CD4-positive, alpha-beta T cell (primary cell): Measurements from ENCODE around the gene PSPH. TPM values are rescaled to one million over a fixed set of nuclear protein-coding genes. Genes with fewer than 3 reads are reported as not detected.
"Not testable (repeated sequence)": the region's sequence is repeated elsewhere in the genome, so short reads cannot be mapped to it uniquely, and the experiment has no call there.

Experiments used
- ATAC-seq: fragments of 200-7000 bp; cut with Tn5 transposase; one replicate; pipeline ENCODE4 v1.10.0; 2022; ENCODE audit warnings: mild to moderate bottlenecking; ENCODE audit not compliant: poor library complexity
- CTCF ChIA-PET: fragments of 350-600 bp; sonication (Branson Sonifier 250); formaldehyde crosslinking; loops from one replicate; lab custom pipeline; 2021; ENCODE audit warnings: antibody characterized with exemption, inconsistent platforms; lab: Charles Lee
- POLR2A ChIA-PET: fragments of 350-600 bp; sonication (Branson Sonifier 250); formaldehyde crosslinking; loops from one replicate; lab custom pipeline; 2021; ENCODE audit warnings: antibody characterized with exemption, inconsistent platforms; lab: Charles Lee
- DNase-seq, 14 experiments: peaks; one replicate each; pipeline ENCODE4 v3.0.0-alpha.2; 2013 to 2020; ENCODE audit warnings: mixed read lengths in 2 of 14
- H3K27ac ChIP-seq, 2 donors: one replicate each; pipeline versions ENCODE4 v1.5.1 to v1.7.0; 2013; ENCODE audit warnings: low read length in 2 of 2, low read depth in 1 of 2, mild to moderate bottlenecking in 1 of 2
- H3K27me3 ChIP-seq, 2 experiments: 1 replicate in 1 of 2; 2 replicates in 1 of 2; pipeline versions ENCODE4 v1.6.1 to v1.7.0; 2013; ENCODE audit warnings: low read length in 2 of 2, control low read depth in 1 of 2, mild to moderate bottlenecking in 1 of 2, moderate library complexity in 1 of 2; ENCODE audit not compliant: insufficient read depth in 2 of 2, control insufficient read depth in 1 of 2
- H3K36me3 ChIP-seq: one replicate; pipeline ENCODE4 v1.6.1; 2013; ENCODE audit warnings: low read length, control low read depth; ENCODE audit not compliant: insufficient read depth
- H3K4me1 ChIP-seq: one replicate; pipeline ENCODE4 v1.6.1; 2013; ENCODE audit warnings: low read length, control low read depth; ENCODE audit not compliant: insufficient read depth
- H3K4me3 ChIP-seq: one replicate; pipeline ENCODE4 v1.5.1; 2013; ENCODE audit warnings: mild to moderate bottlenecking, low read length, moderate library complexity
- H3K9me3 ChIP-seq, 2 experiments: 1 replicate in 1 of 2; 2 replicates in 1 of 2; pipeline versions ENCODE4 v1.6.1 to v1.7.0; 2013; ENCODE audit warnings: low read length in 2 of 2, mild to moderate bottlenecking in 2 of 2, control low read depth in 1 of 2, moderate library complexity in 1 of 2; ENCODE audit not compliant: control insufficient read depth in 1 of 2, insufficient read depth in 1 of 2
- H3K27ac Mint-ChIP-seq: one replicate; pipeline ENCODE4 v1.8.0; 2020; ENCODE audit warnings: mixed read lengths
- H3K27me3 Mint-ChIP-seq: one replicate; pipeline ENCODE4 v1.8.0; 2021; ENCODE audit warnings: mixed read lengths
- H3K36me3 Mint-ChIP-seq: one replicate; pipeline ENCODE4 v1.8.0; 2021; ENCODE audit warnings: low read depth, mixed read lengths
- H3K4me1 Mint-ChIP-seq: one replicate; pipeline ENCODE4 v1.8.0; 2021; ENCODE audit warnings: low read depth, mixed read lengths
- H3K4me3 Mint-ChIP-seq: one replicate; pipeline ENCODE4 v1.8.0; 2020; ENCODE audit warnings: mild to moderate bottlenecking, mixed read lengths
- H3K9me3 Mint-ChIP-seq: one replicate; pipeline ENCODE4 v1.8.0; 2020; ENCODE audit warnings: mixed read lengths
- intact Hi-C, 2 experiments: fragments of 100-400 bp; cut with DNase I in 1 of 2; cut with micrococcal nuclease in 1 of 2; formaldehyde crosslinking; loops; one replicate each; pipeline versions ENCODE4 v1.15.1 to v1.9.0; 2023 to 2025; cut with DNase I, micrococcal nuclease
- total RNA-seq, 174 experiments: library from RNA in 2 of 174; stranded (reverse) in 2 of 174; gene quantifications; one replicate each; pipeline ENCODE4 v1.2.3 and lab custom pipeline; 2021 to 2026
- TF ChIP-seq, protein P1 (sequence below): fragments of 200-600 bp; IDR thresholded peaks from one replicate; pipeline ENCODE4 v1.8.0; 2022; ENCODE audit warnings: antibody characterized with exemption, mild to moderate bottlenecking

The PSPH gene
- total RNA-seq, 2 experiments from 2014 or later = 1.2 to 1.9 TPM

DNA sequence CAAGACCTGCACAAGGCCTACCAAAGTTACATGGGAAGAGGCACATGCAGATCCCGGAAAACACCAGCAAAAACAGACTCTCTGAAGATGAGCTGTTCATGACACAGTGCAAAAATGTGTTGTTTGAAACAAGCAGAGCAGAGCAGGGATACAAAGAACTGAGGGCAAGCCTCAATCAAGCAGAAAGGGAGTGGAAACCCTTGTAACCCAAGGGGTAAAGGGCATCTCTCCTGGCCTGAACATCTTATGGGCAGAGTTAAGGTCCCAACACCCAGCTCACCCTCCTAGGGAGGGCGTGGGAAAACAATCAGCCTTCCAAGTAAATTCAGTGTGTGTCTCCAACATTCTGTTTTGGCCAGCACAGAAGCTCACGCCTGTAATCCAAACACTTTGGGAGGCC is 10.5 kb downstream of the PSPH start:
- ChIA-PET CTCF (no interaction called here), POLR2A (no interaction called here)
- no peaks in the 10 kb centered on the region for H3K36me3 ChIP-seq
- no peaks in the 10 kb centered on the region for H3K36me3 Mint-ChIP-seq
- TF ChIP-seq, protein P1, sequence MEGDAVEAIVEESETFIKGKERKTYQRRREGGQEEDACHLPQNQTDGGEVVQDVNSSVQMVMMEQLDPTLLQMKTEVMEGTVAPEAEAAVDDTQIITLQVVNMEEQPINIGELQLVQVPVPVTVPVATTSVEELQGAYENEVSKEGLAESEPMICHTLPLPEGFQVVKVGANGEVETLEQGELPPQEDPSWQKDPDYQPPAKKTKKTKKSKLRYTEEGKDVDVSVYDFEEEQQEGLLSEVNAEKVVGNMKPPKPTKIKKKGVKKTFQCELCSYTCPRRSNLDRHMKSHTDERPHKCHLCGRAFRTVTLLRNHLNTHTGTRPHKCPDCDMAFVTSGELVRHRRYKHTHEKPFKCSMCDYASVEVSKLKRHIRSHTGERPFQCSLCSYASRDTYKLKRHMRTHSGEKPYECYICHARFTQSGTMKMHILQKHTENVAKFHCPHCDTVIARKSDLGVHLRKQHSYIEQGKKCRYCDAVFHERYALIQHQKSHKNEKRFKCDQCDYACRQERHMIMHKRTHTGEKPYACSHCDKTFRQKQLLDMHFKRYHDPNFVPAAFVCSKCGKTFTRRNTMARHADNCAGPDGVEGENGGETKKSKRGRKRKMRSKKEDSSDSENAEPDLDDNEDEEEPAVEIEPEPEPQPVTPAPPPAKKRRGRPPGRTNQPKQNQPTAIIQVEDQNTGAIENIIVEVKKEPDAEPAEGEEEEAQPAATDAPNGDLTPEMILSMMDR = no peak
- DNase-seq = no peak
- no peak for ATAC-seq
- no peak overlapping the region for H3K27ac ChIP-seq
- intact Hi-C loops = loop anchor here in 1 of 2 experiments (10.0 kb wide), 1 partner anchor 1286 kb away; the partner anchor contains the start of gene SEC61G
- H3K4me1 Mint-ChIP-seq = no peaks in the 10 kb centered on the region
- no peaks in the 10 kb centered on the region for H3K9me3 ChIP-seq
- H3K27ac Mint-ChIP-seq = no peak overlapping the region
- no peak overlapping the region for H3K4me3 ChIP-seq
- no peaks in the 10 kb centered on the region for H3K9me3 Mint-ChIP-seq
- no peaks in the 10 kb centered on the region for H3K27me3 Mint-ChIP-seq
- H3K27me3 ChIP-seq = no peaks in the 10 kb centered on the region
- H3K4me3 Mint-ChIP-seq = no peak overlapping the region
- H3K4me1 ChIP-seq = no peaks in the 10 kb centered on the region

DNA sequence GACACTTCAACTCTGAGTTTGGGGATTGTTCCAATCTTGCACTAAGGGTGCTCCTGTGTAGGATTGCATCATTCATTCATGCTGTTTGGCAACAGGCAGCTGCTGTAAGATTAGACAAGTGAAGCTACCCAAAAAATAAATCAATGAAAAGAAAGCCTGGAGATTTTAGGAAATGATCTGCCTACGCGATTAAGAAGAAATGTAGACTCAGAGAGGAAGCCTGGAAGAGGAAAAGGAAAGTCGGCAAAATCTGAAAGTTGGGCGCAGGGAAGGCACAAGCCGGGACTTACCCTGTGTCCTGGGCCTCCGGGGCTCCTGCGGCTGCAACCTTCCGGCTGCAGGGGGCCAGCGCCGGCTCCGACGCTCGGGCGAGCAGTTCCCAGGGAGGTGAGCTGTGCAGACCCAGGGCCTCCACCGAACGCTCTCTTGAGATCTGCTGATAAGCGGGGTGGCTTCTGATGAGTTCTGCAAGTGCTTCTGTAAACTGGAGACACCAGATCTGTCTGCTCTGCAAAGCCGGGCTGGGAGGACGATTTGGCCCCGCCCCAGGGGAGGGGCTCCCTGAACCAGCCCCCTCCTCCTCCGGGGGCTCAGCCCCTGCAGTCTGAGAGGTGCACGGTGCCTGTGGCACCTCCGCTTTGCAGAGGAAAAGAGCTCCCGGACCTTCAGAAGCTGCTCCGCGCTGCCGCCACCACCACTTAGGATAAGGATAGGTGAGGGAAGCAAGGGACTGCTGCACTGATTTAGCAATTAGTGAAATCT is 17.4 kb downstream of the PSPH start:
- peak overlapping the region; percentile 67 for H3K4me3 ChIP-seq
- peak overlapping the region; percentile 36 for H3K27ac Mint-ChIP-seq
- intact Hi-C loops = loop anchor here (2.0 to 5.0 kb wide), 3 partner anchors 17 to 41 kb away; partner anchors contain the start of genes CCT6A (in 2 of the 2) and PSPH (in 2 of the 2)

DNA sequence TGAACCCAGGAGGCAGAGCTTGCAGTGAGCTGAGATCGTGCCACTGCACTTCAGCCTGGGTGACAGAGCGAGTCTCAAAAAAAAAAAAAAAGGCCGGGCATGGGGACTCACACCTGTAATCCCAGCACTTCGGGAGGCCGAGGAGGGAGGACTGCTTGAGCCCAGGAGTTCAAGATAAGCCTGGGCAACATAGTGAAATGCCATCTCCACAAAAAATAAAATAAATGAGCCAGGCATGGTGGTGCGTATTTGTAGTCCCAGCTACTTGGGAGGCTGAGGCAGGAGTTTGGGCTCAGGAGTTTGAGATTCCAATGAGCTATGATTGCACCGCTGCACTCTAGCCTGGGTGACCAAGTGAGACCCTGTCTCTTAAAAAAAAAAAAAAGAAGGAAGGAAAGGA is 18.7 kb downstream of the PSPH start:
- CTCF ChIA-PET, H3K4me1 Mint-ChIP-seq: not testable (repeated sequence)

More for the DNA sequence above, 17.4 kb downstream of the PSPH start:
- peak; percentile 98 for ATAC-seq
- no peaks in the 10 kb centered on the region for H3K27me3 ChIP-seq
- Mint-ChIP-seq H3K27me3 (no peaks in the 10 kb centered on the region), H3K9me3 (no peaks in the 10 kb centered on the region), H3K4me1 (peaks cover 6% of the 10 kb centered on the region), H3K4me3 (peak overlapping the region; percentile 85), H3K36me3 (no peaks in the 10 kb centered on the region)
- H3K9me3 ChIP-seq = no peaks in the 10 kb centered on the region
- peak; percentile 52 to 87 (median 70) for DNase-seq
- H3K27ac ChIP-seq = peak overlapping the region in 1 of 2 donors; percentile 30
- POLR2A ChIA-PET = interaction anchor here (1.0 to 1.5 kb wide), 5 partner anchors 17 to 668 kb away, joined by 3 to 21 read pairs (median 5); partner anchors contain the start of genes CCT6A, CHCHD2, LANCL2 and PSPH
- H3K4me1 ChIP-seq = peaks cover 12% of the 10 kb centered on the region
- CTCF ChIA-PET = interaction anchor here (1.8 kb wide), 1 partner anchor 31 kb away, joined by 11 read pairs; the partner anchor contains the start of gene SUMF2
- TF ChIP-seq, protein P1 = peak; percentile 37
- no peaks in the 10 kb centered on the region for H3K36me3 ChIP-seq

DNA sequence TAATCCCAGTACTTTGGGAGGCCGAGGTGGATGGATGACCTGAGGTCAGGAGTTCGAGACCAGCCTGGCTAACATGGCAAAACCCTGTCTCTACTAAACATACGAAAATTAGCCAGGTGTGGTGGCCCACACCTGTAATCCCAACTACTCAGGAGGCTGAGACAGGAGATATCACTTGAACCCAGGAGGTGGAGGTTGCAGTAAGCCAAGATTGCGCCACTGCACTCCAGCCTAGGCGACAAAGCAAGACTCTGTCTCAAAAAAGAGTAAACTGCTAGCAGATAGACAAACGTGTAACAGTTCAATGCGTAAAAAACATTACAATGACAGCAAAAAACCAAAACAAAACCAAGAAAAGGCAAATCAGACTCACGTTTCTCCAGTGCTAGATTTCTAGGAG is 19.7 kb downstream of the PSPH start:
- H3K4me3 Mint-ChIP-seq, POLR2A ChIA-PET, CTCF ChIA-PET, H3K27me3 ChIP-seq, DNase-seq, H3K9me3 ChIP-seq, H3K9me3 Mint-ChIP-seq, H3K36me3 ChIP-seq, ATAC-seq, H3K4me1 Mint-ChIP-seq, H3K36me3 Mint-ChIP-seq, H3K4me3 ChIP-seq, H3K27me3 Mint-ChIP-seq, H3K27ac ChIP-seq, H3K27ac Mint-ChIP-seq: not testable (repeated sequence)
- H3K4me1 ChIP-seq = peaks cover 12% of the 10 kb centered on the region
- intact Hi-C loops = loop anchor here in 1 of 2 experiments (5.0 kb wide), 1 partner anchor 36 kb away; no protein-coding TSS in a partner anchor

More for the DNA sequence above, 18.7 kb downstream of the PSPH start:
- H3K36me3 ChIP-seq, H3K27ac Mint-ChIP-seq, H3K9me3 ChIP-seq, H3K27ac ChIP-seq, DNase-seq, H3K9me3 Mint-ChIP-seq, H3K36me3 Mint-ChIP-seq, H3K27me3 ChIP-seq, H3K4me3 ChIP-seq, H3K4me3 Mint-ChIP-seq, POLR2A ChIA-PET, H3K27me3 Mint-ChIP-seq, ATAC-seq: not testable (repeated sequence)
- H3K4me1 ChIP-seq = peaks cover 12% of the 10 kb centered on the region
- intact Hi-C loops = loop anchor here in 1 of 2 experiments (5.0 kb wide), 1 partner anchor 35 kb away; no protein-coding TSS in a partner anchor
